PC-3 (cell line): ENCODE data around the gene FAM124A.

ENCODE experiments used
- EZH2 ChIP-seq: fragments of 300-600 bp; sonication (generic); IDR thresholded peaks from one replicate; pipeline ENCODE4 v1.6.1; 2017; ENCODE audit warnings: antibody characterized with exemption, mild to moderate bottlenecking, low read length; ENCODE audit not compliant: unreplicated experiment
- EZH2phosphoT487 ChIP-seq: fragments of 300-600 bp; sonication (generic); IDR thresholded peaks from 2 replicates; pipeline ENCODE4 v1.6.1; 2018; ENCODE audit warnings: mild to moderate bottlenecking, antibody characterized with exemption, low read length, borderline replicate concordance
- TF ChIP-seq, protein P1 (sequence below): fragments of 300-600 bp; sonication (generic); conservative IDR thresholded peaks from 2 replicates; pipeline ENCODE4 v1.5.1; 2017; ENCODE audit warnings: antibody characterized with exemption, low read depth, mild to moderate bottlenecking, low read length

DNA sequence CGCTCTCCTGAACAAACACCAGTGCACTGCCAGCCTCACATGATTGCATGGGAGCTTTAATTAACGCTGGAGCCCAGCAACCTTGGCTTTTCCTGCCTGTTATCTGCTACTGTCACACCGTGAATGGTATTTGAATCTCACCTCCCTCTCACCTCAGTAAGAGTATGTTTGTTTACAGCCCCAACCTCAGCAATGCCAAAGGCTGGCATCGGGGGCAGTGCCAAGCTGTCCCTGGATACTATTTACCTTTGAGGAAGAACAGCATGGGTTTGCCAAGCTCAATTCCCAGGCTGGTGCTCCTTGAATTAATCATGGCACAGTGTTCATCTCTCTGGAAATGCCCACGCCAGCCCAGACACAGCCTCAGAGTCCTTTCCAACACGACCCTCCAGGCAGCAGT is 60.1 kb downstream of the FAM124A start:
- TF ChIP-seq, protein P1, sequence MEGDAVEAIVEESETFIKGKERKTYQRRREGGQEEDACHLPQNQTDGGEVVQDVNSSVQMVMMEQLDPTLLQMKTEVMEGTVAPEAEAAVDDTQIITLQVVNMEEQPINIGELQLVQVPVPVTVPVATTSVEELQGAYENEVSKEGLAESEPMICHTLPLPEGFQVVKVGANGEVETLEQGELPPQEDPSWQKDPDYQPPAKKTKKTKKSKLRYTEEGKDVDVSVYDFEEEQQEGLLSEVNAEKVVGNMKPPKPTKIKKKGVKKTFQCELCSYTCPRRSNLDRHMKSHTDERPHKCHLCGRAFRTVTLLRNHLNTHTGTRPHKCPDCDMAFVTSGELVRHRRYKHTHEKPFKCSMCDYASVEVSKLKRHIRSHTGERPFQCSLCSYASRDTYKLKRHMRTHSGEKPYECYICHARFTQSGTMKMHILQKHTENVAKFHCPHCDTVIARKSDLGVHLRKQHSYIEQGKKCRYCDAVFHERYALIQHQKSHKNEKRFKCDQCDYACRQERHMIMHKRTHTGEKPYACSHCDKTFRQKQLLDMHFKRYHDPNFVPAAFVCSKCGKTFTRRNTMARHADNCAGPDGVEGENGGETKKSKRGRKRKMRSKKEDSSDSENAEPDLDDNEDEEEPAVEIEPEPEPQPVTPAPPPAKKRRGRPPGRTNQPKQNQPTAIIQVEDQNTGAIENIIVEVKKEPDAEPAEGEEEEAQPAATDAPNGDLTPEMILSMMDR = no peak
- no peak for TF ChIP-seq EZH2phosphoT487
- no peak for TF ChIP-seq EZH2
